ENCODE measurements around the gene ELFN2.
"Not testable (repeated sequence)": the region's sequence is repeated elsewhere in the genome, so short reads cannot be mapped to it uniquely, and the experiment has no call there.

Gene ELFN2

GRCh38 chr22:37400719-37401118 lies 26.6 kb downstream of the ELFN2 start:
- Histone ChIP-seq H3K4me1 (ENCODE audit: insufficient read depth, low read length) (no peaks in the 10 kb centered on the region), H3K9ac (ENCODE audit: low read depth, low read length) (no peak overlapping the region), H3K36me3 (ENCODE audit: insufficient read depth, low read length) (no peaks in the 10 kb centered on the region), H3K9me3 (ENCODE audit: control insufficient read depth, insufficient read depth, low read length) (no peaks in the 10 kb centered on the region)

DNA sequence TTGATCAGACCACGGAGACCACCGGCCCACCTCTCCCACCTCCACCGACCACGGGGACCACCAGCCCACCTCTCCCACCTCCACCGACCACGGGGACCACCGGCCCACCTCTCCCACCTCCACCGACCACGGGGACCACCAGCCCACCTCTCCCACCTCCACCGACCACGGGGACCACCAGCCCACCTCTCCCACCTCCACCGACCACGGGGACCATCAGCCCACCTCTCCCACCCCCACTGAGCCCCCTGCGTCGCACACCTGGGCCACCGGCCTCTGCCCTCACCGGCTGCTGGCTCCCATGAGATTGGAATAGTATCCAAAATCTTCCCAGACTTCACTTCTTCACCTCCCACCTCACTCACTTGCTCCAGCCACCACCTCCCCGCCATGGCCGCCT lies 27.8 kb downstream of the ELFN2 start:
- H3K4me1 ChIP-seq (ENCODE audit: insufficient read depth, low read length); H3K9ac ChIP-seq (ENCODE audit: low read depth, low read length); H3K9me3 ChIP-seq (ENCODE audit: control insufficient read depth, insufficient read depth, low read length); H3K36me3 ChIP-seq (ENCODE audit: insufficient read depth, low read length): not testable (repeated sequence)

DNA sequence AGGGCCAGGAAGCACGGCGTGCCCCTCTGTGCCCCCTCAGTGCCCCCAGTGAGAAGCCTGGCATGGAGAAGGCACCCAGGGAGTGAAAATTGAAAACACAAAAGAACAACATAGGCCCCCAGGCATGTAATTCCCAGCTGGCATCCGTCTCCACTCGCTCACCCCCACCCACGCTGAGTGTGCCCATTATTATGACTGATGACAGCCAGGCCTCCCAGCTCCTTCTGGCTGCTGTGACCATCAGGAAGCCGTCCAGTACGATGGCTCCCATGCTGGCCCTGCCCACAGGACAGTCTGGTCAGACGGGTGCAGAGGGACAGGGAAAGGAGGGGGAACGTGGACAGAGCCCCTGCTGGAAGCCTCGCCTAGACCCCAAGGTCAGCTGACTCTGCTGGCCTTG lies 30.1 kb downstream of the ELFN2 start:
- Histone ChIP-seq H3K36me3 (ENCODE audit: insufficient read depth, low read length) (no peaks in the 10 kb centered on the region), H3K4me1 (ENCODE audit: insufficient read depth, low read length) (no peaks in the 10 kb centered on the region), H3K9ac (ENCODE audit: low read depth, low read length) (no peak overlapping the region), H3K9me3 (ENCODE audit: control insufficient read depth, insufficient read depth, low read length) (no peaks in the 10 kb centered on the region)

DNA sequence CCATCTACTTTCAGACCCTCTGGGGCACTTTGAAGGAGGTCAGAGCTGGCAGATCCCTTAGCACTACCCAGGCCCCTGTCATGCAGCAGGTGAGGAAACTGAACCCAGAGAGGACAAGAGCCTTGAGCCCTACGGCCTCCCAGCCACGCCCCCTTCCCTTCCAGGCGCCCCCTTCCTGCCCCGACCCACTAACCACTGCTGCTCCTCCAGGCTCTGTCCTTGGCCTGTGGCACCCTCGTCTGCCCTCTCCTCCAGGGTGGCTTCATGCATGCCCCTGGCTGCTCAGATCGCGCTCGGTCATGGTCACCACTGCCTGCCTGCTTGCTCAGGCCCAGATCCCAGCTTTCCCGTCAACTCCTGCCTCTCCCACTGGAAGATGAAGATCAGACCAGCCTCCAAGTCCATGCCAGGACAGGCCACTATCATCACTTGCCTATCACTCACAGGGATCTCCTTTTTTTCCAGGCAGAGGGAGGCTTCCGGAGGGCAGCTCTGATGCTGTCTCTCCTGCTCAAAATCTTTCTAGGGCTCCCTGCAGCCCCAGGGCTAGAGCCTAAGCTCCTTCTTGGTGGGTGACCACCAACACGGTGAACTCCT lies 30.7 kb downstream of the ELFN2 start:
- Histone ChIP-seq H3K9ac (ENCODE audit: low read depth, low read length) (no peak overlapping the region), H3K36me3 (ENCODE audit: insufficient read depth, low read length) (no peaks in the 10 kb centered on the region), H3K4me1 (ENCODE audit: insufficient read depth, low read length) (no peaks in the 10 kb centered on the region), H3K9me3 (ENCODE audit: control insufficient read depth, insufficient read depth, low read length) (no peaks in the 10 kb centered on the region)

GRCh38 chr22:37394341-37394740 lies 32.9 kb downstream of the ELFN2 start:
- H3K36me3 ChIP-seq (ENCODE audit: insufficient read depth, low read length), result no peaks in the 10 kb centered on the region
- H3K4me1 ChIP-seq (ENCODE audit: insufficient read depth, low read length), result no peaks in the 10 kb centered on the region
- no peaks in the 10 kb centered on the region for H3K9me3 ChIP-seq (ENCODE audit: control insufficient read depth, insufficient read depth, low read length)
- no peak overlapping the region for H3K9ac ChIP-seq (ENCODE audit: low read depth, low read length)

DNA sequence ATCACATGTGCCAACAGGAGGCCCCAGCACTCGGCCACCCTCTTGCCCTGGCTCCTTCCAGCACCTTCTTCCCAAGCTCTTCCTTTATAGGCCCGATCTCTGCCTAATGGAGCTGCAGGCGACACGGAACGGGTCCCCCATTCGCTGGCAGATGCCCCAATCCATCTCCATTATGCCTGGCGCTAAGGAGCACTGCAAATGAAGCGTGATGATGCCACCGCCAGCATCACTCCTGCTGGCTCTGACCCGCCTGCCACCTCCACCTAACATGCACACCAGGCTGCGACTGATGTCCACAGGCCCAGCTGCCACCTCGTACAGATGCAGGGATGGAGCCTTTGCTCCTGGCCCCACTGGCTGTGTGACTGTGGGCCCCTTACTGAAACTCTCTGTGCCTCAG lies 33.5 kb downstream of the ELFN2 start:
- Histone ChIP-seq H3K9me3 (ENCODE audit: control insufficient read depth, insufficient read depth, low read length) (no peaks in the 10 kb centered on the region), H3K9ac (ENCODE audit: low read depth, low read length) (no peak overlapping the region), H3K36me3 (ENCODE audit: insufficient read depth, low read length) (no peaks in the 10 kb centered on the region), H3K4me1 (ENCODE audit: insufficient read depth, low read length) (no peaks in the 10 kb centered on the region)

GRCh38 chr22:37392721-37393328 lies 34.5 kb downstream of the ELFN2 start:
- no peaks in the 10 kb centered on the region for H3K4me1 ChIP-seq (ENCODE audit: insufficient read depth, low read length)
- H3K9me3 ChIP-seq (ENCODE audit: control insufficient read depth, insufficient read depth, low read length), result no peaks in the 10 kb centered on the region
- no peak overlapping the region for H3K9ac ChIP-seq (ENCODE audit: low read depth, low read length)
- H3K36me3 ChIP-seq (ENCODE audit: insufficient read depth, low read length), result no peaks in the 10 kb centered on the region; the same call in 1 of the 2 replicates

DNA sequence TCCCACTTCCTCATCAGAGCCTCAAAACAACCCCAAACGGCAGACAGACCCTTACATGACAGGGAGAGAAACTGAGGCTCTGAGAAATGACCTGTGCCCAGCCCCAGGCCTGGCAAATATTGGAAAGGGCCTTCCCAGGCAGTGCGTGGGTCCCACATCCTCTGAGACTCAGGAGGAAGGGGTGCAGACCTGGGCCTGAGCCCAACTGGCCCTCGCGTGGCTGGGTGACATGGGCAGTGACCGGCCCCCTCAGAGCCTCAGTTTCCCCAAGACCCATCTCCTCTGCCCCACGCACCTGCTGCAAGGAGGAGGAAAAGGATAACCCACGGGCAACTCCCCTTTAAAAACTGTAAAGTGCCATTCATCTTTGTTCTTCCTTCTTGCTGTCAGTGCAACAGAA lies 35.6 kb downstream of the ELFN2 start:
- Histone ChIP-seq H3K9ac (ENCODE audit: low read depth, low read length) (no peak overlapping the region), H3K4me1 (ENCODE audit: insufficient read depth, low read length) (0 out of 2 replicates have a peak, but pooled peaks cover 6% of the 10 kb centered on the region), H3K9me3 (ENCODE audit: control insufficient read depth, insufficient read depth, low read length) (no peaks in the 10 kb centered on the region), H3K36me3 (ENCODE audit: insufficient read depth, low read length) (no peaks in the 10 kb centered on the region; the same call in 1 of the 2 replicates)

DNA sequence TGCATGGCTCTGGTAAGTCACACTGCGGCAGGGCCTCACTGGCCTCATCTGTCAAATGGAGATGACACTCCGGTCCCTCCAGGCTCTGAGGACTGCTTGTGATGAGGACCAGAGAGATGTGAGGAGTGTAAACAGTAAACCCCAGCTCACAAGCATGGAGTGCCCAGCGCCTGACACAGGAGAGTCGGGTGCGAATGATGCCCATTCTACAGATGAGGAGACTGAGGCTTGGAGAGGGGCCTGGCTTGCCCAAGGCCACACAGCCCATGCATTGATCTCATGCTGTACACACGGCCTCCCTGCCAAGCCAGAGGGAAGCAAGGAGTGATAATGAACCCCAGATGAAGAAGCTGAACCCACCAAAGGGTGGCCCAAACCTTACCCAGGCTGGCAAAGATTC lies 37.2 kb downstream of the ELFN2 start:
- 0 out of 2 replicates have a peak, but pooled peaks cover 6% of the 10 kb centered on the region for H3K4me1 ChIP-seq (ENCODE audit: insufficient read depth, low read length)
- H3K9me3 ChIP-seq (ENCODE audit: control insufficient read depth, insufficient read depth, low read length), result no peaks in the 10 kb centered on the region
- H3K36me3 ChIP-seq (ENCODE audit: insufficient read depth, low read length), result no peaks in the 10 kb centered on the region; the same call in 1 of the 2 replicates

GRCh38 chr22:37388538-37388937 lies 38.7 kb downstream of the ELFN2 start:
- Histone ChIP-seq H3K9ac (ENCODE audit: low read depth, low read length) (no peak overlapping the region), H3K36me3 (ENCODE audit: insufficient read depth, low read length) (no peaks in the 10 kb centered on the region; the same call in 1 of the 2 replicates), H3K9me3 (ENCODE audit: control insufficient read depth, insufficient read depth, low read length) (no peaks in the 10 kb centered on the region), H3K4me1 (ENCODE audit: insufficient read depth, low read length) (0 out of 2 replicates have a peak, but pooled peaks cover 6% of the 10 kb centered on the region)

More for the DNA sequence above, 37.2 kb downstream of the ELFN2 start:
- H3K9ac ChIP-seq (ENCODE audit: low read depth, low read length), result no peak overlapping the region

- H3K9me3 ChIP-seq (ENCODE audit: control insufficient read depth, insufficient read depth, low read length), result no peaks in the 10 kb centered on the region
- H3K36me3 ChIP-seq (ENCODE audit: insufficient read depth, low read length), result no peaks in the 10 kb centered on the region; the same call in 1 of the 2 replicates
- 0 out of 2 replicates have a peak, but pooled peaks cover 6% of the 10 kb centered on the region for H3K4me1 ChIP-seq (ENCODE audit: insufficient read depth, low read length)
- H3K9ac ChIP-seq (ENCODE audit: low read depth, low read length), result no peak overlapping the region
Measured at GRCh38 chr22:37387793-37388192, 39.5 kb downstream of the ELFN2 start.

GRCh38 chr22:37386441-37386840 lies 40.8 kb downstream of the ELFN2 start:
- Histone ChIP-seq H3K9ac (ENCODE audit: low read depth, low read length) (no peak overlapping the region), H3K4me1 (ENCODE audit: insufficient read depth, low read length) (peaks cover 8% of the 10 kb centered on the region; the same call in 1 of the 2 replicates), H3K9me3 (ENCODE audit: control insufficient read depth, insufficient read depth, low read length) (no peaks in the 10 kb centered on the region), H3K36me3 (ENCODE audit: insufficient read depth, low read length) (no peaks in the 10 kb centered on the region; the same call in 1 of the 2 replicates)

GRCh38 chr22:37384691-37385090 lies 42.6 kb downstream of the ELFN2 start:
- Histone ChIP-seq H3K9ac (ENCODE audit: low read depth, low read length) (no peak overlapping the region), H3K4me1 (ENCODE audit: insufficient read depth, low read length) (peaks cover 10% of the 10 kb centered on the region; the same call in 1 of the 2 replicates), H3K9me3 (ENCODE audit: control insufficient read depth, insufficient read depth, low read length) (no peaks in the 10 kb centered on the region), H3K36me3 (ENCODE audit: insufficient read depth, low read length) (no peaks in the 10 kb centered on the region; the same call in 1 of the 2 replicates)

- Histone ChIP-seq H3K4me1 (ENCODE audit: insufficient read depth, low read length) (peaks cover 10% of the 10 kb centered on the region; the same call in 1 of the 2 replicates), H3K9me3 (ENCODE audit: control insufficient read depth, insufficient read depth, low read length) (no peaks in the 10 kb centered on the region), H3K9ac (ENCODE audit: low read depth, low read length) (no peak overlapping the region), H3K36me3 (ENCODE audit: insufficient read depth, low read length) (no peaks in the 10 kb centered on the region; the same call in 1 of the 2 replicates)
Measured at GRCh38 chr22:37383341-37383740, 43.9 kb downstream of the ELFN2 start.

DNA sequence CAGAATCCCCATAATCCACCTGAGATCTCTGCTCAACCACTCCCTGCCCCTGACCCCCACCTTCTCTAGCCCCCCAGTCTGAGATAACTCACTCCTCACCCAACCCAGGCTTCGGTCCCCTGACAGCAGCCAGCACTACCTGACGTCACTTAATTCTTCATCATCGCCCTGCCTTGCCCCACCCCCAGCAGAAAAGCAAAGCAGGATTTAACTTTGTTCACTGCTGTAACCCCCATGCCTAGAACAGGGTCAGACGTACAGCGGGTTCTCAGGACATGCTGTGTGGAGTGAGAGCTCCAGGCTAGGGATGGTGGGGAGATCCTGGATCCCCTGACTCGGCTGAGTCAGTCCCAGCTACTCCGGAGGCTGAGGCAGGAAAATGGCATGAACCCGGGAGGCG lies 45.8 kb downstream of the ELFN2 start:
- peaks cover 4% of the 10 kb centered on the region; the same call in 1 of the 2 replicates for H3K4me1 ChIP-seq (ENCODE audit: insufficient read depth, low read length)
- H3K9ac ChIP-seq (ENCODE audit: low read depth, low read length), result no peak overlapping the region
- H3K36me3 ChIP-seq (ENCODE audit: insufficient read depth, low read length), result no peaks in the 10 kb centered on the region
- no peaks in the 10 kb centered on the region for H3K9me3 ChIP-seq (ENCODE audit: control insufficient read depth, insufficient read depth, low read length)

All from ES-I3 (cell line).